ENCODE results near the gene GPA33. TPM values are rescaled to one million over a fixed set of nuclear protein-coding genes. Genes with fewer than 3 reads are reported as not detected.

The GPA33 gene
- total and polyA plus RNA-seq, 2 experiments from 2014 or later = 1.5 to 5.8 TPM

DNA sequence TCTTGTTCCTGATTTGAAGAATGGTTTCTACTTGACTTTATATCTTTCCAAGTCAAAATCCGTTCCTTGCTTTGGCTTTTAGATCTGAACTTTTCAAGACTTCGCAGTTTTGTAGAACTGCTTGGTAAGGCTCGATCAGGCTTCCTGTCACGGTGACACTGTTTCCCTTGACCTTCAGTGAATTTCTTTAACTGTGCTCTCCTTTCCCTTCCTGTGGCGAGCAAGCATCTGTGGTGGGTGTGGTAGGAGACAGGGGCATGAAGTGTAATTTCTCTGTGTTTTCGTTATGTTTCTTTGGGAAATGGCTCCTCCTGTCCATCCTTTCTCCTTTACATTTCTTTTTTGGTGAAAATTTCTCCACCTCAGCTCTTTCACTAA is 14.1 kb upstream of the GPA33 start:
- no peak overlapping the region for H3K4me2 ChIP-seq
- H3K4me1 ChIP-seq (ENCODE audit: insufficient read depth) = peaks cover 8% of the 10 kb centered on the region
- H3K4me3 ChIP-seq = no peak overlapping the region
- no peaks in the 10 kb centered on the region for H4K20me1 ChIP-seq (ENCODE audit: insufficient read depth, poor library complexity, severe bottlenecking)
- no peaks in the 10 kb centered on the region for H3K79me2 ChIP-seq
- H3K27me3 ChIP-seq = no peaks in the 10 kb centered on the region
- no peak overlapping the region for H2AFZ ChIP-seq
- no peaks in the 10 kb centered on the region for H3K36me3 ChIP-seq (replicated peaks; ENCODE audit: insufficient read depth, low read depth)
- TF ChIP-seq, protein P1, sequence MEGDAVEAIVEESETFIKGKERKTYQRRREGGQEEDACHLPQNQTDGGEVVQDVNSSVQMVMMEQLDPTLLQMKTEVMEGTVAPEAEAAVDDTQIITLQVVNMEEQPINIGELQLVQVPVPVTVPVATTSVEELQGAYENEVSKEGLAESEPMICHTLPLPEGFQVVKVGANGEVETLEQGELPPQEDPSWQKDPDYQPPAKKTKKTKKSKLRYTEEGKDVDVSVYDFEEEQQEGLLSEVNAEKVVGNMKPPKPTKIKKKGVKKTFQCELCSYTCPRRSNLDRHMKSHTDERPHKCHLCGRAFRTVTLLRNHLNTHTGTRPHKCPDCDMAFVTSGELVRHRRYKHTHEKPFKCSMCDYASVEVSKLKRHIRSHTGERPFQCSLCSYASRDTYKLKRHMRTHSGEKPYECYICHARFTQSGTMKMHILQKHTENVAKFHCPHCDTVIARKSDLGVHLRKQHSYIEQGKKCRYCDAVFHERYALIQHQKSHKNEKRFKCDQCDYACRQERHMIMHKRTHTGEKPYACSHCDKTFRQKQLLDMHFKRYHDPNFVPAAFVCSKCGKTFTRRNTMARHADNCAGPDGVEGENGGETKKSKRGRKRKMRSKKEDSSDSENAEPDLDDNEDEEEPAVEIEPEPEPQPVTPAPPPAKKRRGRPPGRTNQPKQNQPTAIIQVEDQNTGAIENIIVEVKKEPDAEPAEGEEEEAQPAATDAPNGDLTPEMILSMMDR (IDR thresholded peaks at IDR 0.05; ENCODE audit: poor library complexity) = no peak
- TF ChIP-seq EZH2 (IDR thresholded peaks at IDR 0.05; ENCODE audit: borderline replicate concordance) = no peak
- TF ChIP-seq EZH2phosphoT487 (IDR thresholded peaks at IDR 0.05; ENCODE audit: low read depth, severe bottlenecking, unreplicated experiment) = no peak
- H3K9me2 ChIP-seq (replicated peaks; ENCODE audit: insufficient read depth) = no peaks in the 10 kb centered on the region
- no peak overlapping the region for H3K27ac ChIP-seq
- no peaks in the 10 kb centered on the region for H3K9me3 ChIP-seq (ENCODE audit: low read depth)
- WGBS (ENCODE audit: low lambda C conversion rate, missing lambda C conversion rate) = 91% methylated on average over 6 of the region's 6 CpGs
- no peak for DNase-seq (ENCODE audit: low spot score)

DNA sequence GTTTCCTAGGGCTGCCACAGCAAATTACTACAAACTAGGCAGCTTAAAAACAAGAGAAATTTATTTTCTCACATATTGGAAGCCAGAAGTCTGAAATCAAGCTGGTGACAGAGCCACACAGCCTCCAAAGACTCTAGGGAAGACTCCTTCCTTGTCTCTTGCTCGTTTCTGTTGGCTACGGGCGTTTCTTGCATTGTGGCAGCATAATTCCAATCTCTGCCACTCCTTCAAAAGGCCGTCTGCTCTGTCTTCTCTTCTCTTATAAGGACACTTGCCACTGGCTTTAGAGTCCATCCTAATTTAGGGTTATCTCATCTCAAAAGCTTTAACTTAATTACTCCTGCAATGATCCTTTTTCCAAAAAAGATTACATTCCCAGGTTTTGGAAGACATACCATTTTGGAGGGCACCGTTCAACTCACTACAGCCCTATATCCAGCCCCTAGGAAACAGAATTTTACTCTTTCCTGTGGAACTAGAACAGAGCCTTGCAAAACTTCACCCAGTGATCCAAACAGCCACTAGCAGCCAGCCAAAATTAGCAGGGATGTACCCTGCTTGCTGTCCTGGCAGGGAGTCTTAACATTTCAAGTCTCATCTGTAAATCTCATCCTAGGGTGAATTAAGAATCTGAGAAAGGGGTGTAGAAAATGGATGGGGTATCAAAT is 12.9 kb upstream of the GPA33 start:
- H3K27ac ChIP-seq = no peak overlapping the region
- H4K20me1 ChIP-seq (ENCODE audit: insufficient read depth, poor library complexity, severe bottlenecking) = no peaks in the 10 kb centered on the region
- H3K4me2 ChIP-seq = no peak overlapping the region
- H3K9me2 ChIP-seq (replicated peaks; ENCODE audit: insufficient read depth) = no peaks in the 10 kb centered on the region
- WGBS (ENCODE audit: low lambda C conversion rate, missing lambda C conversion rate) = 70% methylated on average over 5 of the region's 5 CpGs
- no peaks in the 10 kb centered on the region for H3K27me3 ChIP-seq
- DNase-seq (ENCODE audit: low spot score) = no peak
- H3K9me3 ChIP-seq (ENCODE audit: low read depth) = no peaks in the 10 kb centered on the region
- H3K4me1 ChIP-seq (ENCODE audit: insufficient read depth) = peaks cover 8% of the 10 kb centered on the region
- H2AFZ ChIP-seq = no peak overlapping the region
- TF ChIP-seq, protein P1 (IDR thresholded peaks at IDR 0.05; ENCODE audit: poor library complexity) = no peak
- TF ChIP-seq EZH2 (IDR thresholded peaks at IDR 0.05; ENCODE audit: borderline replicate concordance) = no peak
- TF ChIP-seq EZH2phosphoT487 (IDR thresholded peaks at IDR 0.05; ENCODE audit: low read depth, severe bottlenecking, unreplicated experiment) = no peak
- no peaks in the 10 kb centered on the region for H3K36me3 ChIP-seq (replicated peaks; ENCODE audit: insufficient read depth, low read depth)
- no peaks in the 10 kb centered on the region for H3K79me2 ChIP-seq
- H3K4me3 ChIP-seq = no peak overlapping the region

DNA sequence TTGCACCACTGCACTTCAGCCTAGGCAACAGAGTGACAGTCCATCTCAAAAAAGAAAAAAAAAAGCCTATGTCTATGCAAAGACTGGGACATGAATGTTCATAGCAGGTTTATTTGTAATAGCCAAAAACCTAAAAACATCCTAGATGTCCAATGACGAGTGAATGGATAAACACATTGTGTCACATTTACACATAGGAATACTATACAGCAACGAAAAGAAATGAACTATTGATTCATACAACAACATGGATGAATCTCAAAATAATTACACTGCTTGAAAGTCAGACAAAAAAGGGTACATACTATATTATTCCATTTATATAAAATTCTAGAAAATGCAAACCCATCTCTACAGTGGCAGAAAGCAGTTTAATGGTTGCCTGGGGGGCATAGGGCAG is 11.6 kb upstream of the GPA33 start:
- Histone ChIP-seq H4K20me1 (ENCODE audit: insufficient read depth, poor library complexity, severe bottlenecking) (no peaks in the 10 kb centered on the region), H3K27ac (no peak overlapping the region), H3K4me3 (no peak overlapping the region), H3K9me2 (replicated peaks; ENCODE audit: insufficient read depth) (no peaks in the 10 kb centered on the region), H3K4me1 (ENCODE audit: insufficient read depth) (peaks cover 8% of the 10 kb centered on the region), H3K36me3 (replicated peaks; ENCODE audit: insufficient read depth, low read depth) (no peaks in the 10 kb centered on the region), H3K27me3 (no peaks in the 10 kb centered on the region), H3K79me2 (no peaks in the 10 kb centered on the region), H3K9me3 (ENCODE audit: low read depth) (no peaks in the 10 kb centered on the region), H3K4me2 (no peak overlapping the region), H2AFZ (no peak overlapping the region)
- 72% methylated on average over 2 of the region's 2 CpGs for WGBS (ENCODE audit: low lambda C conversion rate, missing lambda C conversion rate)
- no peak for DNase-seq (ENCODE audit: low spot score)
- TF ChIP-seq EZH2 (IDR thresholded peaks at IDR 0.05; ENCODE audit: borderline replicate concordance) = no peak
- TF ChIP-seq, protein P1 (IDR thresholded peaks at IDR 0.05; ENCODE audit: poor library complexity) = no peak
- TF ChIP-seq EZH2phosphoT487 (IDR thresholded peaks at IDR 0.05; ENCODE audit: low read depth, severe bottlenecking, unreplicated experiment) = no peak
